WI38 (cell line): Measurements from ENCODE around the gene CDC26.

ENCODE experiments used
- H3K4me3 ChIP-seq: 2 replicates; pipeline ENCODE4 v1.5.1; 2011; ENCODE audit warnings: low read depth, mild to moderate bottlenecking, control low read depth, low read length
- TF ChIP-seq, protein P1 (sequence below): IDR thresholded peaks from 2 replicates; pipeline ENCODE4 v1.5.1; 2012; ENCODE audit warnings: low read depth, mild to moderate bottlenecking, control low read depth, low read length

Gene CDC26

DNA sequence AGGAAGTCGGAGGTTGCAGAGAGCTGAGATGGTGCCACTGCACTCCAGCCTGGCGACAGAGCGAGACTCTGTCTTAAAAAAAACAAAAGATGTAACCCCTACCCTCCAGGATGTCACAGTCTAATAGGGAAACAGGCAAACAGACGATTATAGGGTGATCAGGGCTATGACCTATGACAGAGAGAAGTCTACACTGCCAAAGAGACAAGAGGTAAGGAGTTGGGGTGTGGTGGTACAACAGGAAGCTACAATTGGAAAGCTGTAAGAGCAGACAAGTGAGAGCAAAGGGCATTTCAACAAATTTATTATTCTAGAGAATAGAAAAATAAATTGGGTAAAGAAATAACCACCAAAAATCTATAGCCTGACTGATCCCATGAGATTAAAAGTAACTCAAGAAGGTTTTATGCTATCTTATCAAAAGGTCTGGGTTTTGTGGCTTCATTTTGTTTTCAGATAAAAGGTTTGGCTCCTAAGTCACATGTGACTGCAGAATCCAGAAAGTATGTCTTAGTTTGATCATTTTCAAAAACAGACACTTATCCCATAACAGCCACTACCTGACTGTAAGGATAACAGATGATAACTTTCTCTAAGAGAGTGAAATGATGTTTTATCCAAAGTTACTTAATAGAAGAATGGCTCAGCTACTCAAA lies 7.3 kb downstream of the CDC26 start:
- TF ChIP-seq, protein P1, sequence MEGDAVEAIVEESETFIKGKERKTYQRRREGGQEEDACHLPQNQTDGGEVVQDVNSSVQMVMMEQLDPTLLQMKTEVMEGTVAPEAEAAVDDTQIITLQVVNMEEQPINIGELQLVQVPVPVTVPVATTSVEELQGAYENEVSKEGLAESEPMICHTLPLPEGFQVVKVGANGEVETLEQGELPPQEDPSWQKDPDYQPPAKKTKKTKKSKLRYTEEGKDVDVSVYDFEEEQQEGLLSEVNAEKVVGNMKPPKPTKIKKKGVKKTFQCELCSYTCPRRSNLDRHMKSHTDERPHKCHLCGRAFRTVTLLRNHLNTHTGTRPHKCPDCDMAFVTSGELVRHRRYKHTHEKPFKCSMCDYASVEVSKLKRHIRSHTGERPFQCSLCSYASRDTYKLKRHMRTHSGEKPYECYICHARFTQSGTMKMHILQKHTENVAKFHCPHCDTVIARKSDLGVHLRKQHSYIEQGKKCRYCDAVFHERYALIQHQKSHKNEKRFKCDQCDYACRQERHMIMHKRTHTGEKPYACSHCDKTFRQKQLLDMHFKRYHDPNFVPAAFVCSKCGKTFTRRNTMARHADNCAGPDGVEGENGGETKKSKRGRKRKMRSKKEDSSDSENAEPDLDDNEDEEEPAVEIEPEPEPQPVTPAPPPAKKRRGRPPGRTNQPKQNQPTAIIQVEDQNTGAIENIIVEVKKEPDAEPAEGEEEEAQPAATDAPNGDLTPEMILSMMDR: no peak

GRCh38 chr9:113266174-113266573 lies 9.2 kb downstream of the CDC26 start:
- TF ChIP-seq, protein P1: no peak

More for the DNA sequence above, 7.3 kb downstream of the CDC26 start:
- no peak overlapping the region for H3K4me3 ChIP-seq

GRCh38 chr9:113261917-113262671 lies 13.3 kb downstream of the CDC26 start:
- no peak overlapping the region for H3K4me3 ChIP-seq
- TF ChIP-seq, protein P1: no peak

More at GRCh38 chr9:113266174-113266573, 9.2 kb downstream of the CDC26 start:
- no peak overlapping the region for H3K4me3 ChIP-seq

DNA sequence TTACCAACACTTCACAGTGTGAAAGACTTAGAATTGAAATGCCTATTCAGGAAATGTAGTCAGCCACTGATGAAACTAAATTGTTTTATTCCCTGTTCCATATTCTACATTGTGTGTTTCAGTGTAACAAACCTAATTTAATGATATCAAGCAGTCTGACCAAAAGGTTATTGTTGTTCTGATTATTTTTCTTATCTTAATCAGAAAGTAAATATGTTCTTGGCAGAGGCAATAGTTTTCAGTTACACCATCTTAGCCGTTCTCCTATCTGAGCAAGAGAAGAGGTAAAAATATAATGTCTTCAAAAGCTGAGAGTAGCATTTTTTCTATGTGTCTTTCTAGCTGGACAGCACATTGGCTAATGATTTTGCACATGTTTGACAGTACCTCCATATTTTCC lies 17.1 kb downstream of the CDC26 start:
- TF ChIP-seq, protein P1: no peak
- H3K4me3 ChIP-seq: no peak overlapping the region

GRCh38 chr9:113257863-113258262 lies 17.5 kb downstream of the CDC26 start:
- TF ChIP-seq, protein P1: no peak
- no peak overlapping the region for H3K4me3 ChIP-seq

DNA sequence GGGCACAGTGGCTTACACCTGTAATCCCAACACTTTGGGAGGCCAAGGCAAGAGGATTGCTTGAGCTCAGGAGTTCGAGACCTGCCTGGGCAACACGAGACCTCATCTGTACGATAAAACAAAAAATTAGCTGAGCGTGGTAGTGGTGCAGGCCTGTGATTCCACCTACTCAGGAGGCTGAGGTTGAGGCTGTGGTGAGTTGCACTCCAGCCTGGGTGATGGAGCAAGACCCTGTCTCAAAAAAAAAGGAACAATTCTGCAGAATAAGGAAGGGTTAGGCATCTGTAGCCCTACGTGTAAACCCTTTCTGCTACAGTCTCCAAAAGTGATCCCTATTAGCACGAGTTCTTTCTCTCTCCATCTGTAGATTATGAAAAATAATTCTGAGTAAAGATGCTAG lies 19.9 kb downstream of the CDC26 start:
- TF ChIP-seq, protein P1: no peak
- H3K4me3 ChIP-seq: no peak overlapping the region

- TF ChIP-seq, protein P1: no peak
- no peak overlapping the region for H3K4me3 ChIP-seq
Measured at GRCh38 chr9:113254991-113255390, 20.4 kb downstream of the CDC26 start.
